ENCODE data around the gene ERICH6B.
"Not testable (repeated sequence)": the region's sequence is repeated elsewhere in the genome, so short reads cannot be mapped to it uniquely, and the experiment has no call there.

DNA sequence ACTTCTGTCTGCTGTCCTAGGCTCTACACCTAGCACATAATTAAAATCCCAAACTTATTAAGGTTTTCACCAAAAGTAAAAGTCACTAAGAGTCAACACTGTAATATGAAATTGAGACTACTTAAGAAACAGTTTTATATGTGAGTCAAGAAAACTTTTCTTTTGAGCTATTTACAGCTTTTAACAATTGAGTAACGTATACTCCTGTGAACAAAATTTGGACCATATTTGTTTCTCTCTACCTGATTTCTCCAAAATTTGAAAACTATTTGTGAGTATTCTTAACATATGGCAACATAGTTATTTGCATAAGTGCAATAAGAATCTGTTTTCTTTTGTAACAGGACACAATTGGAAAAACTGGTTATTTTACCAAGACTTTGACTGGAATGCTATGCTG lies 26.6 kb upstream of the ERICH6B start:
- not testable (repeated sequence) for TF ChIP-seq YY1 (IDR thresholded peaks at IDR 0.05; ENCODE audit: insufficient read depth, insufficient read length); ZNF274 (IDR thresholded peaks at IDR 0.05; ENCODE audit: low read depth, low read length); SUZ12 (IDR thresholded peaks at IDR 0.05; ENCODE audit: extremely low read depth, insufficient read depth, insufficient read length)
